HepG2 (cell line): ENCODE data around the gene MSMB. TPM values are rescaled to one million over a fixed set of nuclear protein-coding genes. Genes with fewer than 3 reads are reported as not detected.

Experiments used
- BRD4 ChIP-seq: sonication (generic); formaldehyde crosslinking; IDR thresholded peaks from 2 replicates; pipeline ENCODE4 v1.4.0; 2020; ENCODE audit warnings: missing genetic modification reagents
- GTF2F1 ChIP-seq: fragments of 150-350 bp; IDR thresholded peaks from 2 replicates; pipeline ENCODE4 v1.6.1; 2014; ENCODE audit warnings: low read length
- HNRNPLL ChIP-seq: fragments of 200-400 bp; formaldehyde crosslinking; IDR thresholded peaks from 2 replicates; pipeline ENCODE4 v1.6.1; 2017; ENCODE audit warnings: mild to moderate bottlenecking, low read depth, low read length; ENCODE audit not compliant: poor library complexity, severe bottlenecking
- MEIS2 ChIP-seq: sonication (generic); formaldehyde crosslinking; IDR thresholded peaks from 2 replicates; pipeline ENCODE4 v1.9.0; 2021; ENCODE audit warnings: mild to moderate bottlenecking, missing genetic modification reagents
- MYPOP ChIP-seq: sonication (generic); formaldehyde crosslinking; IDR thresholded peaks from 2 replicates; pipeline ENCODE4 v1.8.1; 2023; ENCODE audit warnings: mild to moderate bottlenecking, moderate library complexity, missing genetic modification reagents
- NCOR1 ChIP-seq: fragments of 200-600 bp; sonication (generic); IDR thresholded peaks from 2 replicates; pipeline ENCODE4 v1.7.0; 2017; ENCODE audit warnings: antibody characterized with exemption, low read length, borderline replicate concordance
- NFYC ChIP-seq: IDR thresholded peaks from 2 replicates; pipeline ENCODE4 v1.6.1; 2016; ENCODE audit warnings: missing genetic modification reagents, missing compliant biosample characterization
- PLRG1 ChIP-seq: fragments of 450-650 bp; conservative IDR thresholded peaks from 2 replicates; pipeline ENCODE4 v1.6.1; 2016
- RBAK ChIP-seq: sonication (generic); formaldehyde crosslinking; IDR thresholded peaks from 2 replicates; pipeline ENCODE4 v1.5.1; 2020; ENCODE audit warnings: mild to moderate bottlenecking, missing genetic modification reagents
- SP5 ChIP-seq: IDR thresholded peaks from 2 replicates; pipeline ENCODE4 v1.6.1; 2016; ENCODE audit warnings: low read depth, borderline replicate concordance
- SRSF9 ChIP-seq: fragments of 200-400 bp; formaldehyde crosslinking; IDR thresholded peaks from 2 replicates; pipeline ENCODE4 v1.6.1; 2018; ENCODE audit warnings: borderline replicate concordance, mild to moderate bottlenecking, low read depth, low read length; ENCODE audit not compliant: insufficient read depth, poor library complexity, severe bottlenecking
- ZC3H13 ChIP-seq: sonication (generic); formaldehyde crosslinking; IDR thresholded peaks from 2 replicates; pipeline ENCODE4 v1.8.1; 2023; ENCODE audit warnings: mild to moderate bottlenecking, missing genetic modification reagents, moderate library complexity
- ZNF10 ChIP-seq: sonication (generic); formaldehyde crosslinking; IDR thresholded peaks from 2 replicates; pipeline ENCODE4 v1.4.0; 2020; ENCODE audit warnings: mild to moderate bottlenecking, low read depth, missing genetic modification reagents, borderline replicate concordance
- ZNF143 ChIP-seq: sonication (generic); formaldehyde crosslinking; IDR thresholded peaks from 2 replicates; pipeline ENCODE4 v1.4.0; 2020; ENCODE audit warnings: missing genetic modification reagents
- ZNF414 ChIP-seq: sonication (generic); formaldehyde crosslinking; IDR thresholded peaks from 2 replicates; pipeline ENCODE4 v1.5.0; 2020; ENCODE audit warnings: missing genetic modification reagents
- ZNF446 ChIP-seq: sonication (generic); formaldehyde crosslinking; IDR thresholded peaks from 2 replicates; pipeline ENCODE4 v1.5.0; 2020; ENCODE audit warnings: mild to moderate bottlenecking, missing genetic modification reagents
- ZNF550 ChIP-seq: sonication (generic); formaldehyde crosslinking; IDR thresholded peaks from 2 replicates; pipeline ENCODE4 v1.4.0; 2020; ENCODE audit warnings: mild to moderate bottlenecking, missing genetic modification reagents, borderline replicate concordance
- ZNF619 ChIP-seq: sonication (generic); formaldehyde crosslinking; IDR thresholded peaks from 2 replicates; pipeline ENCODE4 v1.4.0; 2020; ENCODE audit warnings: mild to moderate bottlenecking, missing genetic modification reagents
- ZNF879 ChIP-seq: sonication (generic); formaldehyde crosslinking; IDR thresholded peaks from 2 replicates; pipeline ENCODE4 v1.8.1; 2023; ENCODE audit warnings: missing genetic modification reagents
- polyA plus RNA-seq, 8 experiments: library from polyadenylated mRNA; depleted of rRNA in 3 of 8; stranded (reverse) in 7 of 8; unstranded in 1 of 8; fragments of >200 nt; fragmentation: Illumina TruSeq in 4 of 8; extraction: Trizol in 4 of 8; gene quantifications; 2 replicates each; pipeline versions ENCODE4 v1.2.1 to v1.2.3, GENCODE V29; 2011 to 2016; ENCODE audit warnings: low read depth in 4 of 8, missing spikeins in 1 of 8, mixed read lengths in 1 of 8; ENCODE audit not compliant: insufficient read depth in 1 of 8
- total RNA-seq, 5 experiments: library from RNA; depleted of rRNA; stranded (reverse); fragments of >200 nt; fragmentation: Illumina TruSeq; extraction: Trizol; gene quantifications; 2 replicates each; pipeline ENCODE4 v1.2.3, GENCODE V29; 2016; ENCODE audit warnings: low read depth in 1 of 5
- TF ChIP-seq, protein P1 (sequence below): sonication (generic); formaldehyde crosslinking; IDR thresholded peaks from 2 replicates; pipeline ENCODE4 v1.4.0; 2020; ENCODE audit warnings: mild to moderate bottlenecking, missing genetic modification reagents
- TF ChIP-seq, protein P2 (sequence below): sonication (generic); formaldehyde crosslinking; IDR thresholded peaks from 2 replicates; pipeline ENCODE4 v1.4.0; 2020; ENCODE audit warnings: mild to moderate bottlenecking, low read depth, missing genetic modification reagents
- TF ChIP-seq, protein P3 (sequence below): sonication (generic); formaldehyde crosslinking; conservative IDR thresholded peaks from 2 replicates; pipeline ENCODE4 v1.8.0; 2022; ENCODE audit warnings: missing genetic modification reagents
- TF ChIP-seq, protein P4 (sequence below): sonication (generic); formaldehyde crosslinking; IDR thresholded peaks from 2 replicates; pipeline ENCODE4 v1.4.0; 2020; ENCODE audit warnings: mild to moderate bottlenecking, missing genetic modification reagents

The MSMB gene
- total and polyA plus RNA-seq, 2 of the 13 experiments (the other 11 are each of a cell fraction or from before 2014, with no cell fraction given): 0.84 TPM; not detected in 1

GRCh38 chr10:46035923-46036849, 9.9 kb downstream of the MSMB start (continued):
- TF ChIP-seq ZC3H13: peak; percentile 51; the same call in 1 of the 2 replicates
- 0 out of 2 replicates have a peak, but pooled peaks have one; percentile 43 for TF ChIP-seq SP5 (CRISPR knock-in tag)
- TF ChIP-seq HNRNPLL: no peak
- TF ChIP-seq NCOR1: peak; percentile 45; the same call in 1 of the 2 replicates
- TF ChIP-seq GTF2F1: no peak
- peak; percentile 80 for TF ChIP-seq MEIS2 (CRISPR knock-in tag)
- TF ChIP-seq ZNF446 (CRISPR knock-in tag): no peak
- no peak for TF ChIP-seq PLRG1
- 0 out of 2 replicates have a peak, but pooled peaks have one; percentile 39 for TF ChIP-seq ZNF414
- TF ChIP-seq, protein P1, sequence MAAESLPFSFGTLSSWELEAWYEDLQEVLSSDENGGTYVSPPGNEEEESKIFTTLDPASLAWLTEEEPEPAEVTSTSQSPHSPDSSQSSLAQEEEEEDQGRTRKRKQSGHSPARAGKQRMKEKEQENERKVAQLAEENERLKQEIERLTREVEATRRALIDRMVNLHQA (CRISPR knock-in tag): no peak
- TF ChIP-seq NFYC (CRISPR knock-in tag): no peak
- TF ChIP-seq ZNF143: no peak
- peak; percentile 70; the same call in 1 of the 2 replicates for TF ChIP-seq BRD4
- TF ChIP-seq RBAK (CRISPR knock-in tag): no peak
- 0 out of 2 replicates have a peak, but pooled peaks have one; percentile 24 for TF ChIP-seq MYPOP
- TF ChIP-seq ZNF879 (CRISPR knock-in tag): no peak
- no peak for TF ChIP-seq ZNF10 (CRISPR knock-in tag)
- no peak for TF ChIP-seq ZNF619
- TF ChIP-seq, protein P2, sequence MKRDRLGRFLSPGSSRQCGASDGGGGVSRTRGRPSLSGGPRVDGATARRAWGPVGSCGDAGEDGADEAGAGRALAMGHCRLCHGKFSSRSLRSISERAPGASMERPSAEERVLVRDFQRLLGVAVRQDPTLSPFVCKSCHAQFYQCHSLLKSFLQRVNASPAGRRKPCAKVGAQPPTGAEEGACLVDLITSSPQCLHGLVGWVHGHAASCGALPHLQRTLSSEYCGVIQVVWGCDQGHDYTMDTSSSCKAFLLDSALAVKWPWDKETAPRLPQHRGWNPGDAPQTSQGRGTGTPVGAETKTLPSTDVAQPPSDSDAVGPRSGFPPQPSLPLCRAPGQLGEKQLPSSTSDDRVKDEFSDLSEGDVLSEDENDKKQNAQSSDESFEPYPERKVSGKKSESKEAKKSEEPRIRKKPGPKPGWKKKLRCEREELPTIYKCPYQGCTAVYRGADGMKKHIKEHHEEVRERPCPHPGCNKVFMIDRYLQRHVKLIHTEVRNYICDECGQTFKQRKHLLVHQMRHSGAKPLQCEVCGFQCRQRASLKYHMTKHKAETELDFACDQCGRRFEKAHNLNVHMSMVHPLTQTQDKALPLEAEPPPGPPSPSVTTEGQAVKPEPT (CRISPR knock-in tag): no peak
- TF ChIP-seq, protein P3, sequence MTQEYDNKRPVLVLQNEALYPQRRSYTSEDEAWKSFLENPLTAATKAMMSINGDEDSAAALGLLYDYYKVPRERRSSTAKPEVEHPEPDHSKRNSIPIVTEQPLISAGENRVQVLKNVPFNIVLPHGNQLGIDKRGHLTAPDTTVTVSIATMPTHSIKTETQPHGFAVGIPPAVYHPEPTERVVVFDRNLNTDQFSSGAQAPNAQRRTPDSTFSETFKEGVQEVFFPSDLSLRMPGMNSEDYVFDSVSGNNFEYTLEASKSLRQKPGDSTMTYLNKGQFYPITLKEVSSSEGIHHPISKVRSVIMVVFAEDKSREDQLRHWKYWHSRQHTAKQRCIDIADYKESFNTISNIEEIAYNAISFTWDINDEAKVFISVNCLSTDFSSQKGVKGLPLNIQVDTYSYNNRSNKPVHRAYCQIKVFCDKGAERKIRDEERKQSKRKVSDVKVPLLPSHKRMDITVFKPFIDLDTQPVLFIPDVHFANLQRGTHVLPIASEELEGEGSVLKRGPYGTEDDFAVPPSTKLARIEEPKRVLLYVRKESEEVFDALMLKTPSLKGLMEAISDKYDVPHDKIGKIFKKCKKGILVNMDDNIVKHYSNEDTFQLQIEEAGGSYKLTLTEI (CRISPR knock-in tag): no peak
- TF ChIP-seq, protein P4, sequence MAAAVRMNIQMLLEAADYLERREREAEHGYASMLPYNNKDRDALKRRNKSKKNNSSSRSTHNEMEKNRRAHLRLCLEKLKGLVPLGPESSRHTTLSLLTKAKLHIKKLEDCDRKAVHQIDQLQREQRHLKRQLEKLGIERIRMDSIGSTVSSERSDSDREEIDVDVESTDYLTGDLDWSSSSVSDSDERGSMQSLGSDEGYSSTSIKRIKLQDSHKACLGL (CRISPR knock-in tag): no peak
- TF ChIP-seq SRSF9: no peak
- TF ChIP-seq ZNF550 (CRISPR knock-in tag): no peak
